ENCODE measurements around the gene KANSL3.
A peak's percentile ranks its signal among the peaks of the same experiment; 100 is the strongest.

KANSL3 gene

DNA sequence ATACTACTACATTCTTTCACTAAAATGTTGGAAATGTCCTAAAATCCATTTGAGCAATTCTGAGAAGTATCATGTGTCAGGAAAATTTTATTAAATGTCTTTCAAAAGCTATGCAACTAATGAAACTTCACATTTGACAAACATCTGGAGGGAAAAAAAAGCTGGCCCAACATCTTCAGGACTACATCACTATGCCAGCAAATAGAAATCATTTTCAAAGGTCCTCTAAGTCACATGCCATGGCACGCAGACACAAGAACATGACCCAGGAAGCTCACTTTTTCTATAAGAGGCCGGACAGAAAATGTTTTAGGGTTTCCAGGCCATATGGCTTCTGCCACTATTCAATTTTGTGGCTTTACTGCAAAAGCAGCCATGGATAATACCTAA, 11.6 kb downstream of the KANSL3 start:
- H3K4me2 ChIP-seq (ENCODE audit: insufficient read depth, low read length, poor library complexity, severe bottlenecking): no peak overlapping the region
- no peak overlapping the region for H4K91ac ChIP-seq (ENCODE audit: low read depth, low read length, poor library complexity)
- no peak overlapping the region for H3K9ac ChIP-seq (ENCODE audit: low read depth, low read length, poor library complexity)
- H3K9me3 ChIP-seq (replicated peaks in 1 of 2; ENCODE audit: control insufficient read depth in 2 of 2, insufficient read depth in 1 of 2, low read depth in 1 of 2, low read length in 2 of 2): no peaks in the 10 kb centered on the region
- H3K27ac ChIP-seq (replicated peaks; ENCODE audit: low read length): no peak overlapping the region
- no peak overlapping the region for H2AFZ ChIP-seq (ENCODE audit: low read length)
- H3K79me1 ChIP-seq (ENCODE audit: low read depth, low read length): no peaks in the 10 kb centered on the region
- H2AK5ac ChIP-seq (ENCODE audit: low read depth, low read length): no peak overlapping the region
- H3K4me1 ChIP-seq (ENCODE audit: control insufficient read depth in 2 of 2, insufficient read depth in 1 of 2, low read depth in 1 of 2, low read length in 2 of 2): peaks cover 0 to 5% of the 10 kb centered on the region in 2 donors
- H2BK15ac ChIP-seq (ENCODE audit: low read length): no peak overlapping the region
- H2BK12ac ChIP-seq (ENCODE audit: low read length): no peak overlapping the region
- H3K14ac ChIP-seq (ENCODE audit: low read length): no peak overlapping the region
- H4K8ac ChIP-seq (ENCODE audit: low read depth, low read length): no peak overlapping the region
- H2BK5ac ChIP-seq (ENCODE audit: low read length): no peak overlapping the region
- DNase-seq (ENCODE audit: low spot score): no peak
- no peak overlapping the region for H3K4ac ChIP-seq (ENCODE audit: low read length)
- no peak overlapping the region for H3K18ac ChIP-seq (ENCODE audit: low read length)
- no peak overlapping the region for H3K4me3 ChIP-seq (ENCODE audit: low read length in 2 of 2)
- WGBS, 2 donors (ENCODE audit: extremely low coverage in 2 of 2, insufficient read length in 2 of 2, insufficient replicate concordance in 1 of 2): no CpG with 5 or more reads among the region's 2 CpGs
- H3K36me3 ChIP-seq (replicated peaks in 1 of 2; ENCODE audit: control insufficient read depth in 2 of 2, insufficient read depth in 2 of 2, low read length in 2 of 2): peaks cover 12 to 87% of the 10 kb centered on the region in 2 donors
- H3K27me3 ChIP-seq (ENCODE audit: control insufficient read depth in 3 of 3, insufficient read depth in 3 of 3, low read depth in 1 of 3, low read length in 3 of 3): no peaks in the 10 kb centered on the region
- H2BK120ac ChIP-seq (ENCODE audit: low read depth, low read length): no peak overlapping the region
- H3K23ac ChIP-seq (ENCODE audit: low read depth, low read length, poor library complexity): no peak overlapping the region

DNA sequence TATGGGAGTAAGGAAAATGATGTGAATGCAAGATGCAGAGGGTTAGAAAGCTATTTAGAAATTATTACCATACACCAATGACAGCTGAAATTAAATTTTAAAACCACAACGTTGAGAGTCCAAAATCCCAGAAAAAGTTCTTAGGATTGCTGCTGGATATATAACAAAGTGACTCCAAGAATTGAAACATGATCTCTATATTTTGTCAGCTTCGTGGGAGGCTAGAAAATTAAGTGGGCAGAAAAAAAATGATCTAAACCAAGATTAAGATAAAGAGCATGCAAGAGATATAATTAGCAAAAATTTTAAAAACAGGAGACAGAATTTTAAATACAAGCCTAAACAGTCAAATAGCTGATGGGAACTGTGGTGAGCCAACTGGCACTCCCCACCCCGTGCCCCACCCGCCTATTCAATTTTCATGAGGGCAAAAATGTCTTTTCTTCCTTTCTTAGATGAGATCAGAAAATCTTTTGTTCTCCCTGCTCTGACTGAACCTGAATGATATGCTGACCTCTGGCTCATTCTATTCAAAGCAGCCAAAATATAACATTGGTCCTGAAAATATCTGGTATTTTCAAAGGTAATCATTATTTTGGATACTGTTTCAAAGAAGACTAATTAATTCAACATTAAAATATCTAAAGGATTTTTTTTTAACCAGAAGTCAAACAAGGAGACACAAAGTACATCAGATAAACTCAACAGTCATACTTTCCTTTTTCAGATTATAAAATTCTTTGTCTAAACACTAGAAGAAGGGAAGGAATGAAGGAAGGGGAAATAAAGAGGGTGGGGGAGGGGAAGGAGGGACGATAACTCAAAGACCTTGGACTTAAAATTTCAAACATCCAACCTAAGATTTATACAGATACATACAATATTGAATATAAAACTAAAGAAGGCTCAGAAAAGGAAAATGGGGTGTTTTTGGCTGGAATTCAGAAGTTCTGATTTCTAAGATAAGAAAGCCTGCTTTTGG, 12.2 kb downstream of the KANSL3 start:
- Histone ChIP-seq H2BK15ac (ENCODE audit: low read length) (no peak overlapping the region), H3K36me3 (replicated peaks in 1 of 2; ENCODE audit: control insufficient read depth in 2 of 2, insufficient read depth in 2 of 2, low read length in 2 of 2) (peaks cover 7 to 83% of the 10 kb centered on the region in 2 donors), H3K14ac (ENCODE audit: low read length) (no peak overlapping the region), H4K8ac (ENCODE audit: low read depth, low read length) (no peak overlapping the region), H2BK120ac (ENCODE audit: low read depth, low read length) (no peak overlapping the region), H3K9me3 (replicated peaks in 1 of 2; ENCODE audit: control insufficient read depth in 2 of 2, insufficient read depth in 1 of 2, low read depth in 1 of 2, low read length in 2 of 2) (no peaks in the 10 kb centered on the region), H3K23ac (ENCODE audit: low read depth, low read length, poor library complexity) (no peak overlapping the region), H3K27ac (replicated peaks; ENCODE audit: low read length) (no peak overlapping the region), H3K4me3 (ENCODE audit: low read length in 2 of 2) (no peak overlapping the region), H4K91ac (ENCODE audit: low read depth, low read length, poor library complexity) (no peak overlapping the region), H2BK12ac (ENCODE audit: low read length) (no peak overlapping the region), H3K79me1 (ENCODE audit: low read depth, low read length) (no peaks in the 10 kb centered on the region), H3K27me3 (ENCODE audit: control insufficient read depth in 3 of 3, insufficient read depth in 3 of 3, low read depth in 1 of 3, low read length in 3 of 3) (no peaks in the 10 kb centered on the region), H2BK5ac (ENCODE audit: low read length) (no peak overlapping the region), H2AK5ac (ENCODE audit: low read depth, low read length) (no peak overlapping the region), H2AFZ (ENCODE audit: low read length) (no peak overlapping the region), H3K9ac (ENCODE audit: low read depth, low read length, poor library complexity) (no peak overlapping the region), H3K4me1 (ENCODE audit: control insufficient read depth in 2 of 2, insufficient read depth in 1 of 2, low read depth in 1 of 2, low read length in 2 of 2) (peaks cover 0 to 5% of the 10 kb centered on the region in 2 donors), H3K18ac (ENCODE audit: low read length) (no peak overlapping the region), H3K4ac (ENCODE audit: low read length) (no peak overlapping the region), H3K4me2 (ENCODE audit: insufficient read depth, low read length, poor library complexity, severe bottlenecking) (no peak overlapping the region)
- DNase-seq (ENCODE audit: low spot score): no peak
- no CpG with 5 or more reads among the region's 5 CpGs for WGBS, 2 donors (ENCODE audit: extremely low coverage in 2 of 2, insufficient read length in 2 of 2, insufficient replicate concordance in 1 of 2)

DNA sequence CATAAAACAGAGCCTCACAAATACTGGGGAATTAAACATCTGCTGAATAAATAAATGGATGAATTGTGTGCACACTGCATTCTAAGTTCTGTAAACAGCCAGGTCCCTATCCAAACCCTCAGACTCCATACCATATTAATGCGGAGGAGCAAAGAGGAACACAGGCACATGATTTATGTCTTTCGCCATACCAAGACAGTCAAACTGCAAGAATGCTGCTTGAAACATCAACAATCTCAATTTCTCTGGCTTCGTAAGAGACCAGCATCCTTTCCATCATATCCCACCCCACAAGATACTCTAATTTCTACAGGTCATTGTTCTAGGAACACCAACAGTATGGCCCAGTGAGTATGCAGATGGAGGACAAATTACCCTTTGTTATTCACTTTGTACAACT, 15.0 kb downstream of the KANSL3 start:
- Histone ChIP-seq H3K9ac (ENCODE audit: low read depth, low read length, poor library complexity) (no peak overlapping the region), H3K18ac (ENCODE audit: low read length) (no peak overlapping the region), H3K36me3 (replicated peaks in 1 of 2; ENCODE audit: control insufficient read depth in 2 of 2, insufficient read depth in 2 of 2, low read length in 2 of 2) (peaks cover 14 to 84% of the 10 kb centered on the region in 2 donors), H2BK15ac (ENCODE audit: low read length) (no peak overlapping the region), H2BK12ac (ENCODE audit: low read length) (no peak overlapping the region), H3K14ac (ENCODE audit: low read length) (no peak overlapping the region), H3K27me3 (ENCODE audit: control insufficient read depth in 3 of 3, insufficient read depth in 3 of 3, low read depth in 1 of 3, low read length in 3 of 3) (no peaks in the 10 kb centered on the region), H3K79me1 (ENCODE audit: low read depth, low read length) (no peaks in the 10 kb centered on the region), H3K27ac (replicated peaks; ENCODE audit: low read length) (no peak overlapping the region), H3K4me1 (ENCODE audit: control insufficient read depth in 2 of 2, insufficient read depth in 1 of 2, low read depth in 1 of 2, low read length in 2 of 2) (peaks cover 0 to 5% of the 10 kb centered on the region in 2 donors), H4K91ac (ENCODE audit: low read depth, low read length, poor library complexity) (no peak overlapping the region), H4K8ac (ENCODE audit: low read depth, low read length) (no peak overlapping the region), H2AFZ (ENCODE audit: low read length) (no peak overlapping the region), H3K4me2 (ENCODE audit: insufficient read depth, low read length, poor library complexity, severe bottlenecking) (no peak overlapping the region), H2BK120ac (ENCODE audit: low read depth, low read length) (no peak overlapping the region), H3K23ac (ENCODE audit: low read depth, low read length, poor library complexity) (no peak overlapping the region), H2BK5ac (ENCODE audit: low read length) (no peak overlapping the region), H3K4me3 (ENCODE audit: low read length in 2 of 2) (no peak overlapping the region), H2AK5ac (ENCODE audit: low read depth, low read length) (no peak overlapping the region), H3K9me3 (replicated peaks in 1 of 2; ENCODE audit: control insufficient read depth in 2 of 2, insufficient read depth in 1 of 2, low read depth in 1 of 2, low read length in 2 of 2) (no peaks in the 10 kb centered on the region), H3K4ac (ENCODE audit: low read length) (no peak overlapping the region)
- DNase-seq (ENCODE audit: low spot score): no peak
- WGBS, 2 donors (ENCODE audit: extremely low coverage in 2 of 2, insufficient read length in 2 of 2, insufficient replicate concordance in 1 of 2): no CpG with 5 or more reads among the region's 3 CpGs

DNA sequence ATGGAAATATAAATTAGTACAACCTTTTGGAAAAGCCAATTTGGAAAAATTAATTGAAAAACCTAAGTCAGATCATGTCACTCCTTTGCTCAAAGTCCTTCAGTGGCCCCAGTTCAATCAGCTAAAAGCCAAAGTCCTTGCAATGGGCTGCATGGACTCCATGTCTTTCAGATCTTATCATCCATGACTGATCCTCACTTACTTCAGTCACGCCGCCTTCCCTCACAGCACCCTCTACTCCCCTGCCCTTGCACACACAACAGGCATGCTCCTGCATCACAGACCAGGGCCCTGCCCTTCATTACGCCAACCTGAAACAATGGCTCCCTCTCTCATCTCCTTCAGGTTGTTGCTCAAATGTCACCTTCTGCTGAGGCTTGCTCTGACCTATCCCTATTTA, 15.6 kb downstream of the KANSL3 start:
- Histone ChIP-seq H2BK120ac (ENCODE audit: low read depth, low read length) (no peak overlapping the region), H3K36me3 (replicated peaks in 1 of 2; ENCODE audit: control insufficient read depth in 2 of 2, insufficient read depth in 2 of 2, low read length in 2 of 2) (peaks cover 11 to 83% of the 10 kb centered on the region in 2 donors), H3K27me3 (ENCODE audit: control insufficient read depth in 3 of 3, insufficient read depth in 3 of 3, low read depth in 1 of 3, low read length in 3 of 3) (no peaks in the 10 kb centered on the region), H3K4me2 (ENCODE audit: insufficient read depth, low read length, poor library complexity, severe bottlenecking) (no peak overlapping the region), H4K91ac (ENCODE audit: low read depth, low read length, poor library complexity) (no peak overlapping the region), H3K4me3 (ENCODE audit: low read length in 2 of 2) (peak overlapping the region in 1 of 2 donors; percentile 14), H3K23ac (ENCODE audit: low read depth, low read length, poor library complexity) (peak overlapping the region; percentile 1), H3K4me1 (ENCODE audit: control insufficient read depth in 2 of 2, insufficient read depth in 1 of 2, low read depth in 1 of 2, low read length in 2 of 2) (peaks cover 0 to 5% of the 10 kb centered on the region in 2 donors), H2BK12ac (ENCODE audit: low read length) (no peak overlapping the region), H3K9me3 (replicated peaks in 1 of 2; ENCODE audit: control insufficient read depth in 2 of 2, insufficient read depth in 1 of 2, low read depth in 1 of 2, low read length in 2 of 2) (no peaks in the 10 kb centered on the region), H2AFZ (ENCODE audit: low read length) (no peak overlapping the region), H4K8ac (ENCODE audit: low read depth, low read length) (no peak overlapping the region), H2AK5ac (ENCODE audit: low read depth, low read length) (no peak overlapping the region), H3K79me1 (ENCODE audit: low read depth, low read length) (no peaks in the 10 kb centered on the region), H3K4ac (ENCODE audit: low read length) (no peak overlapping the region), H3K18ac (ENCODE audit: low read length) (no peak overlapping the region), H3K9ac (ENCODE audit: low read depth, low read length, poor library complexity) (no peak overlapping the region), H2BK15ac (ENCODE audit: low read length) (no peak overlapping the region), H2BK5ac (ENCODE audit: low read length) (no peak overlapping the region), H3K27ac (replicated peaks; ENCODE audit: low read length) (no peak overlapping the region), H3K14ac (ENCODE audit: low read length) (no peak overlapping the region)
- DNase-seq (ENCODE audit: low spot score): no peak
- no CpG with 5 or more reads among the region's 3 CpGs for WGBS, 2 donors (ENCODE audit: extremely low coverage in 2 of 2, insufficient read length in 2 of 2, insufficient replicate concordance in 1 of 2)

Measured in neuronal stem cell (in vitro differentiated cells).